CD4-positive, alpha-beta T cell treated with Interleukin-6 for 4 hours (primary cell): ENCODE measurements around the gene MAN1B1.

Experiments used
- DNase-seq: peaks from one replicate; pipeline ENCODE4 v3.0.0-alpha.2; 2020; ENCODE audit warnings: mixed read lengths

MAN1B1 gene

DNA sequence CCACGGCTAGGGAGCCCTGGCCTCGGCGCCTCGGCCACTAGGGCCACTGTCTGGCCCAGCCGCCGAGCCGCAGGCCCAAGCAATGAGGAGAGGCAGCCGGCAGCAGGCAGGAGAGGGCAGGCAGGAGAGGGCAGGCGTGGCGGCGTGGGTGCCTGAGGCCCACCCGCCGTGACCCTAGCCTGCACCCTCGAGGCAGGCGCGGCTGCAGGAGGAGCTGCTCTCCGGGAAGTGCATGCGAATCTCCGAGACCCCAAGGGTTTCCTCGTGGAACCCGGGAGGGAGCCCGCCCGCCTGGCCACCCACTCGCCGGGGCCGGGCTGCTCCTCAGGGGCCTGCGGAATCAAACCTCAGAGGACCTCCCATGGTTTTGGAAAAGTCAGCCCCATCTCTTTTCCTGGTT is 61.5 kb downstream of the MAN1B1 start:
- no peak for DNase-seq

DNA sequence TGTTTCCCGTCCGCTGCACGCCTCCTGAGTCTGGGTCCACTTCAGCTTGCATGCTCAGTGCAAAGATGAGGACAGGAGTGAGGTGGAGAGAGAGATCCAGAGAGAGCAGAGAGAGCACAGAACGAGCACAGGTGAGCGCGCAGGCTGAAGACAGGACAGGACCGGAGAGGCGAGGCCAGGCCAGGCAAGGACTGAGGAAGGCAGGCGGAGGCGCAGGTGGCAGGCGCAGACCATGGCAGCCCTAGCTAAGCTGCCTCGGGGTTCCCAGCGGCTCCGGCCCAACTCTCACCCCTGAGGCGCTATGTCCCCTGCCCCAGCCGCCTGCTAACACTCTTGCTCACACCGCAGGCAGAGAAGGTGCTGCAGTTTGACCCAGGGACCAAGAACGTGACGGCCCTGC is 61.9 kb downstream of the MAN1B1 start:
- no peak for DNase-seq

DNA sequence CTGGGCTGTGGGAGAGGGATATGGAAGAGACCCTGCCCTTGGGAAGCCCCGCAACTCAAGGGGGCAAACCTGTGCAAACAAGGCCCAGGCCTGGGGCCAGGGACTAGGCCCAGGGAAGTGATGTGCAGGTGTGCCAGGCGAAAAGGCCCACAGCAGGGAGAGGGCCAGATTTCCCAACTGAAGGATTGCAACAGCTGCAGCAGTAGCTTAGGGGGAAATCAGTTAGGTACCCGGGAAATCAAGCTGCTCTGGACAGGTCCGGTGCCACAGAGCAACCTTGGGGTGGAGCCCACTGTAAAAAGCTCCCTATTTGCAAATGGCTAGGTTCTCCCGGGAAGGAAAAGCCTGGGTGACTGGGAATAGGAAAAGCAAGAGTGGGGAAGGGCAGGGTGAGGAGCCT is 62.6 kb downstream of the MAN1B1 start:
- DNase-seq: no peak

DNA sequence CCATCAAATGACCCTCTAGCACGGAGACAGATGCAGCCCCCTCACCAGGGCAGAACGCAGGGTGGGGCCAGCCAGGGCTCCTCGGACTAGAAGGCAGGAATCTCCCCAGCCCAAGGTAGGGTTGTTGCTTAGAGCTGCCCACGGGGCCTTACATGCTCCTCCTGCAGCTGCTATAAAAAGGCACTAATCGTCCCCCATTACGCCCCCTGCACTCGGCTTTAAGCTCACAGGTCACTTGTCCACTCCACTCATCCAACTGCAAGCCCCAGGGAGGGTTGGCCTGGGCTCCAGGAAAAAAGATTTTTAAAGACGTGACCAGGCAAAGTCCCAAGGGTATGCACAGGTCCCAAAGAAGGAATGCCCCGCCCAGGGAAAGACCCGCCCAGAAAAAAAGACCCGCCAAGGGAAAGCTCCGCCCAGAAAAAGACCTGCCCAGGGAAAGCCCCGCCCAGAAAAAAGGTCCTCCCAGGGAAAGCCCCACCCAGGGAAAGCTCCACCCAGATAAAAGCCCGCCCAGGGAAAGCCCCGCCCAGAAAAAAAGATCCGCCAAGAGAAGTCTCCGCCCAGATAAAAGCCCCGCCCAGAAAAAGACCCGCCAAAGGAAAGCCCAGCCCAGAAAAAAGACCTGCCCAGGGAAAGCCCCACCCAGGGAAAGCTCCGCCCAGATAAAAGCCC is 63.3 kb downstream of the MAN1B1 start:
- no peak for DNase-seq

DNA sequence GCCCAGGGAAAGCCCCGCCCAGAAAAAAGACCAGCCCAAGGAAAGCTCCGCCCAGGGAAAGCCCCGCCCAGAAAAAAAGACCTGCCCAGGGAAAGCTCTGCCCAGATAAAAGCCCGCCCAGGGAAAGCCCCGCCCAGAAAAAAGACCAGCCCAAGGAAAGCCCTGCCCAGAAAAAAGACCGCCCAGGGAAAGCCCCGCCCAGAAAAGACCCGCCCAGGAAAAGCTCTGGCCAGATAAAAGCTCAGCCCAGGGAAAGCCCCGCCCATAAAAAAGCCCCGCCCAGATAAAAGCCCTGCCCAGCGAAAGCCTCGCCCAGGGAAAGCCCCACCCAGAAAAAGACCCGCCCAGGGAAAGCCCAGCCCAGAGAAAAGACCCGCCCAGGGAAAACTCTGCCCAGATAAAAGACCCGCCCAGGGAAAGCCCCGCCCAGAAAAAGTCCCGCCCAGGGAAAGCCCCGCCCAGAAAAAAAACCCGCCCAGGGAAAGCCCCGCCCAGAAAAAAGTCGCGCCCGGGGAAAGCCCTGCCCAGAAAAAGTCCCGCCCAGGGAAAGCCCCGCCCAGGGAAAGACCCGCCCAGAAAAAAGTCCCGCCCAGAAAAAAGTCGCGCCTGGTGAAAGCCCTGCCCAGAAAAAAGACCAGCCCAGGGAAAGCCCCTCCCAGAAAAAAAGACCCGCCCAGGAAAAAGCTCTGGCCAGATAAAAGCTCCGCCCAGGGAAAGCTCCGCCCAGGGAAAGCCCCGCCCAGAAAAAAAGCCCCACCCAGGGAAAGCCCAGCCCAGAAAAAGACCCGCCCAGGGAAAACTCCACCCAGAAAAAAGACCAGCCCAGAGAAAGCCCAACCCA is 64.1 kb downstream of the MAN1B1 start:
- no peak for DNase-seq

DNA sequence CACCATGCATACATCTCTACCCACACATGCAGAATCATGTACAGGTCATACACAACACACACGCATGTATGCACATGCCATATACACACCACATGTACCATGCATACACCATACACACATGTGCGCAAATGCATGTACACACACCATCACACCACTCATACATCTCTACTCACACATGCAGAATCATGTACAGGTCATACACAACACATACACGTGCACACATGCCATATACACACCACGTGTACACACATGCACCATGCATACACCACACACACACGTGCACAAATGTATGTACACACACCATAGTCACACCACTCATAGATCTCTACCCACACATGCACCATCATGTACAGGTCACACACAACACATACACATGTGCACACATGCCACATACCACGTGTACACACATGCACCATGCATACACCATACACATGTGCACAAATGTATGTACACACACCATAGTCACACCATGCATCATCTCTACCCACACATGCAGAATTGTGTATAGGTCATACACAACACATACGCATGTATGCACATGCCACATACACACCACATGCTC is 66.1 kb downstream of the MAN1B1 start:
- DNase-seq: no peak

DNA sequence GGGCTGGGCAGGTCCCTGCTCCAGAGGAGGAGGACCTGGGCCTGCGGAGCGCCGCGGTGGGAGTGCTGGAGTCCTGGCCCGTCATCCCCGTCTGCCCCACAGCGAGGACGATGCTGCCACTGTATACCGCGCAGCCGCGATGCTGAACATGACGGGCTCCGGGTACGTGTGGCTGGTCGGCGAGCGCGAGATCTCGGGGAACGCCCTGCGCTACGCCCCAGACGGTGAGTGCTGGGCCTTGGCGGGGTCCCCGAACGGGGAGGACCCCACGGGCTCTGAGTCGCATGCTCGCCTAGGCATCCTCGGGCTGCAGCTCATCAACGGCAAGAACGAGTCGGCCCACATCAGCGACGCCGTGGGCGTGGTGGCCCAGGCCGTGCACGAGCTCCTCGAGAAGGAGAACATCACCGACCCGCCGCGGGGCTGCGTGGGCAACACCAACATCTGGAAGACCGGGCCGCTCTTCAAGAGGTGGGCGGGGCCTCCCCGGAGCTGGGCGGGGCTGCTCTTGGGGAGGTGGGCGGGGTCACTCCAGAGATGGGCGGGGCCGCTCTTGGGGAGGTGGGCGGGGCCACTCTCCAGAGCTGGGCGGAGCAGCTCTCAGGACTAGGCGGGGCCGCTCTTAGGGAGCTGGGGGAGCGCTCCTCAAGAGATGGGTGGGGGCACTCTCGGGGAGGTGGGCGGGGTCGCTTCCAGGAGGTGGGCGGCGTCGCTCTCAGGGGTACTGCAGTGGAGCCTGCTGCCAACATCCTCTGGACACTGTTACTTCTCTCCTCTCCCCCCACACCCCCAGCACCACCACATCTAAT is 70.0 kb downstream of the MAN1B1 start:
- DNase-seq: peak; percentile 50

DNA sequence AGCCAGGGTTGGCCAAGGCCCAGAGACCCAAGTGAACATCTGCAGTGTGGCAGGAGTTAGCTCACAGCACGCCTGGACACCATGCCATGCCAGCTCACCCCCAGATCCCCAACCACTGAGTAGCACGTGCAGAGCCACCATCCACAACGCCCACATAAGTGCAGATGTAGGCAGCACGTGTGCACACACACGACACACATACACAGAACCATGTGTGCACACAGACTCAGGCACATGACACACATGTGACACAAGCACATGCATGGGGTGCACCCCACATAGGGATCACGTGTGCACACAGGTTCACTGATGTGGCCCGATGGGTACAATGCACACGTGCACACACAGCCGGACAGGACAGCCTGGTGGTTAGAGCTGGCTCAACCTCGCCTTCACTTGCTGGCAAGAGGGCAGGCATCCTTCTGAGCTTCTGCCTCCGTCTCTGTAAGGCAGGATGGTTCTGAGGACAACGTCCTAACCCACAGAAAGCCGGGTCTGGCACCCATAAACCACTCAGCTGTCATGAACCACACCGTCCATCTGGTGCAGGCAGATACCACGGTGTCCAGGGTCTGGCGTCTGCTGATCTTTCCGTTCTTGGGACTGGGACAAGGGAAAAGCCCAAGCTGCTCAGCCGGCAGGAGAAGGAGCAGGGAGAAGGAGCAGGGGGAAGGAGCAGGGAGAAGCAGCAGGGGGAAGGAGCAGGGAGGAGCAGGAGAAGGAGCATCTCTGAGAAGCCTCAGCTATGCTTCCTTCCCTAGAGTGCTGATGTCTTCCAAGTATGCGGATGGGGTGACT is 71.0 kb downstream of the MAN1B1 start:
- DNase-seq: no peak

DNA sequence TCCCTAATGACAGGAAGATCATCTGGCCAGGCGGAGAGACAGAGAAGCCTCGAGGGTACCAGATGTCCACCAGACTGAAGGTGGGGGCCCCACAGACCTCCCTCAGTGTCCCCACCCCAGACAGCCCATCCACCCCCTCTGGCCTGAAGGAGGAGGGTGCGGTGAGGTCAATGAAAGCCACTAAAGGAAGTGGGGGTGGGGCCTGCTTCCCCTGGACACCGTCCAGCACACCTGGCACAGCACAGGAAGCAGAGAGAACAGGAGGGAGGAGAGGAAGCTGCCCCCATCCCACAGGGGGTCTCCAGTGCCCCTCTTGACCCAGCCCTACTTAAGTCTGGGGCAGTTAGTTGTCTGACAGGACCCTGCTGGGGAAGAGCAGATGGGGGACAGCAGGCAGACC is 71.8 kb downstream of the MAN1B1 start:
- DNase-seq: no peak
